Mesenchymal stem cell (in vitro differentiated cells and primary cell): ENCODE measurements around the gene NAALADL2. TPM values are rescaled to one million over a fixed set of nuclear protein-coding genes. Genes with fewer than 3 reads are reported as not detected.

Source experiments
- DNase-seq: peaks from one replicate; pipeline ENCODE4 v3.0.0-alpha.2; 2013
- H2AFZ ChIP-seq: one replicate; pipeline ENCODE4 v1.6.1; 2013; ENCODE audit warnings: low read depth, mild to moderate bottlenecking, control low read depth, inconsistent platforms, low read length, moderate library complexity
- H2AK5ac ChIP-seq: 2 replicates; pipeline ENCODE4 v1.6.1; 2013; ENCODE audit warnings: low read length, moderate library complexity, mild to moderate bottlenecking, inconsistent platforms; ENCODE audit not compliant: severe bottlenecking
- H2BK120ac ChIP-seq: one replicate; pipeline ENCODE4 v1.6.1; 2013; ENCODE audit warnings: low read depth, mild to moderate bottlenecking, inconsistent platforms, low read length, moderate library complexity
- H2BK12ac ChIP-seq, 2 experiments: one replicate each; pipeline ENCODE4 v1.6.1; 2013; ENCODE audit warnings: inconsistent platforms in 2 of 2, low read length in 2 of 2, mild to moderate bottlenecking in 2 of 2, moderate library complexity in 2 of 2, control low read depth in 1 of 2
- H2BK15ac ChIP-seq: one replicate; pipeline ENCODE4 v1.6.1; 2013; ENCODE audit warnings: mild to moderate bottlenecking, low read depth, inconsistent platforms; ENCODE audit not compliant: poor library complexity, severe bottlenecking
- H2BK5ac ChIP-seq: 2 replicates; pipeline ENCODE4 v1.6.1; 2013; ENCODE audit warnings: low read depth, mild to moderate bottlenecking, low read length, control low read depth, inconsistent platforms; ENCODE audit not compliant: poor library complexity, severe bottlenecking
- H3K14ac ChIP-seq, 2 experiments: one replicate each; pipeline ENCODE4 v1.6.1; 2013; ENCODE audit warnings: inconsistent platforms in 2 of 2, low read length in 2 of 2, control low read depth in 1 of 2, mild to moderate bottlenecking in 1 of 2, moderate library complexity in 1 of 2
- H3K18ac ChIP-seq, 2 experiments: one replicate each; pipeline ENCODE4 v1.6.1; 2013; ENCODE audit warnings: inconsistent platforms in 2 of 2, low read length in 2 of 2, control low read depth in 1 of 2, low read depth in 1 of 2, mild to moderate bottlenecking in 1 of 2
- H3K23ac ChIP-seq, 2 experiments: one replicate each; pipeline ENCODE4 v1.6.1; 2013; ENCODE audit warnings: inconsistent platforms in 2 of 2, low read length in 2 of 2, mild to moderate bottlenecking in 2 of 2, moderate library complexity in 2 of 2, control low read depth in 1 of 2
- H3K27ac ChIP-seq: 2 replicates; pipeline ENCODE4 v1.5.1; 2013; ENCODE audit warnings: mild to moderate bottlenecking, moderate library complexity, low read length, control low read depth, inconsistent platforms; ENCODE audit not compliant: poor library complexity, severe bottlenecking
- H3K27me3 ChIP-seq, 2 experiments: 2 replicates each; pipeline versions ENCODE4 v1.6.1 to v1.7.0; 2013; ENCODE audit warnings: low read length in 2 of 2, mild to moderate bottlenecking in 2 of 2, moderate library complexity in 2 of 2, control low read depth in 1 of 2, inconsistent platforms in 1 of 2; ENCODE audit not compliant: control insufficient read depth in 1 of 2, insufficient read depth in 1 of 2
- H3K36me3 ChIP-seq, 2 experiments: 2 replicates each; pipeline versions ENCODE4 v1.6.1 to v1.7.0; 2013; ENCODE audit warnings: low read length in 2 of 2, control low read depth in 1 of 2, inconsistent platforms in 1 of 2, low read depth in 1 of 2, mild to moderate bottlenecking in 1 of 2; ENCODE audit not compliant: insufficient read depth in 2 of 2, control insufficient read depth in 1 of 2
- H3K4ac ChIP-seq, 2 experiments: one replicate each; pipeline ENCODE4 v1.6.1; 2013; ENCODE audit warnings: inconsistent platforms in 2 of 2, low read length in 2 of 2, mild to moderate bottlenecking in 2 of 2, moderate library complexity in 2 of 2, control low read depth in 1 of 2, low read depth in 1 of 2
- H3K4me1 ChIP-seq: 2 replicates; pipeline ENCODE4 v1.6.1; 2013; ENCODE audit warnings: low read depth, low read length, control low read depth; ENCODE audit not compliant: control insufficient read depth, insufficient read depth
- H3K4me2 ChIP-seq: 2 replicates; pipeline ENCODE4 v1.6.1; 2013; ENCODE audit warnings: low read length, mild to moderate bottlenecking, inconsistent platforms; ENCODE audit not compliant: poor library complexity, severe bottlenecking
- H3K4me3 ChIP-seq, 2 experiments: 2 replicates each; pipeline versions ENCODE4 v1.5.1 to v1.7.0; 2013; ENCODE audit warnings: low read length in 2 of 2, mild to moderate bottlenecking in 2 of 2, control low read depth in 1 of 2, low read depth in 1 of 2; ENCODE audit not compliant: insufficient read depth in 1 of 2
- H3K79me1 ChIP-seq: replicated peaks from 2 replicates; pipeline ENCODE4 v1.6.1; 2013; ENCODE audit warnings: mild to moderate bottlenecking, control low read depth, low read length, inconsistent platforms; ENCODE audit not compliant: poor library complexity, severe bottlenecking
- H3K9ac ChIP-seq: 2 replicates; pipeline ENCODE4 v1.7.0; 2013; ENCODE audit warnings: mild to moderate bottlenecking, low read length, moderate library complexity
- H3K9me3 ChIP-seq: 2 replicates; pipeline ENCODE4 v1.7.0; 2013; ENCODE audit warnings: mild to moderate bottlenecking, low read length; ENCODE audit not compliant: control insufficient read depth
- H4K8ac ChIP-seq: one replicate; pipeline ENCODE4 v1.6.1; 2013; ENCODE audit warnings: inconsistent platforms, mild to moderate bottlenecking, low read length, moderate library complexity
- H4K91ac ChIP-seq: one replicate; pipeline ENCODE4 v1.6.1; 2013; ENCODE audit warnings: mild to moderate bottlenecking, low read length, inconsistent platforms
- WGBS: methylation state at CpG from one replicate; pipeline ENCODE4 v1.1.7; 2013; ENCODE audit warnings: mixed read lengths; 5-methylcytosine and 5-hydroxymethylcytosine counted together
- small RNA-seq: library from polyadenylated mRNA; stranded (forward); fragments of <200 nt; extraction: miRNeasy Mini kit (QIAGEN cat#:217004); gene quantifications from one replicate; pipeline ENCODE3, GENCODE V24; 2013; ENCODE audit warnings: low read depth

NAALADL2 gene

DNA sequence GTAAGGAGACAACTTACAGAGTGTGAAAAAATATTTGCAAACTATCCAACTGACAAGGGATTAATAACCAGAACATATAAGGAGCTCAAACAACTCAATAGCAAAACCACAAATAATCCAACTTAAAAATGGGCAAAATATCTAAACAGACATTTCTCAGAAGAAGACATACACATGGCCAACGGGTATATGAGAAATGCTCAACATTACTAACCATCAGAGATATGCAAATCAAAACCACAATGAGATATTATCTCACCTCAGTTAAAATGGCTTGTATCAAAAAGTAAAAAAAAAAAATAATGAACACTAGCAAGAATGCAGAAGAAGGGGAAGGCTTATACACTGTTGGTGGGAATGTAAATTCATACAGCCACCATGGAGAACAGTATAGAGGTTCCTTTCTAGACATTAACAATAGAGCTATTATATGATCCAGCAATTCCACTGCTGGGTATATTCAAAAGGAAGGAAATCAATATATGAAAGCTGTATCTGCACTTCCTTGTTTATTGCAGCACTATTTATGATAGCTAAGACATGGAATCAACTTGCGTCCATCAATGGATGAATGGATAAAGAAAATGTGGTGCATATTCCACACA, 998.6 kb downstream of the NAALADL2 start:
- Histone ChIP-seq H2BK5ac (no peak overlapping the region), H4K91ac (no peak overlapping the region), H3K18ac (no peak overlapping the region), H2BK12ac (no peak overlapping the region), H3K27ac (no peak overlapping the region), H3K4me1 (no peaks in the 10 kb centered on the region), H3K23ac (no peak overlapping the region), H3K4me2 (no peak overlapping the region), H3K4me3 (no peak overlapping the region), H3K36me3 (no peaks in the 10 kb centered on the region), H2AK5ac (no peak overlapping the region), H2BK120ac (no peak overlapping the region), H3K9ac (no peak overlapping the region), H3K27me3 (no peaks in the 10 kb centered on the region), H2BK15ac (no peak overlapping the region), H3K9me3 (peaks cover 7% of the 10 kb centered on the region), H4K8ac (no peak overlapping the region), H3K4ac (no peak overlapping the region), H3K14ac (no peak overlapping the region), H3K79me1 (no peaks in the 10 kb centered on the region), H2AFZ (no peak overlapping the region)
- no CpG with 5 or more reads among the region's 2 CpGs for WGBS
- no peak for DNase-seq

Small RNA genes lying within 50 kb of the gene (small RNA-seq; reads per million reads assigned to genes)
- gene MIR4789 (not detected), gene RNU4-91P (not detected), gene RNU6-1233P (not detected), gene RNU6-1317P (not detected)
